ENCODE measurements around the gene DGCR6L.
"Not testable (repeated sequence)": the region's sequence is repeated elsewhere in the genome, so short reads cannot be mapped to it uniquely, and the experiment has no call there.

DGCR6L gene

GRCh38 chr22:20279662-20280134, 40.2 kb downstream of the DGCR6L start:
- POLR2A ChIA-PET: no interaction called here
- no peak for TF ChIP-seq CTCF (IDR thresholded peaks at IDR 0.05; ENCODE audit: insufficient read depth, low read length, missing control alignments)

GRCh38 chr22:20278726-20279490, 41.0 kb downstream of the DGCR6L start:
- H3K4me3 ChIP-seq (ENCODE audit: low read depth, low read length); POLR2A ChIA-PET; CTCF ChIA-PET; DNase-seq (ENCODE audit: low read depth, low spot score): not testable (repeated sequence)

More at GRCh38 chr22:20279662-20280134, 40.2 kb downstream of the DGCR6L start:
- CTCF ChIA-PET: interaction anchor here (0.8 kb wide), 1 partner anchor 123 kb away, joined by 3 read pairs; no protein-coding TSS in a partner anchor
- H3K4me3 ChIP-seq (ENCODE audit: low read depth, low read length): no peak overlapping the region
- no peak for DNase-seq (ENCODE audit: low read depth, low spot score)

- DNase-seq (ENCODE audit: low read depth, low spot score); POLR2A ChIA-PET; H3K4me3 ChIP-seq (ENCODE audit: low read depth, low read length); CTCF ChIA-PET: not testable (repeated sequence)
These were observed 41.8 kb downstream of the DGCR6L start for GRCh38 chr22:20277936-20278635.

- POLR2A ChIA-PET: no interaction called here
- no peak overlapping the region for H3K4me3 ChIP-seq (ENCODE audit: low read depth, low read length)
- no peak for TF ChIP-seq CTCF (IDR thresholded peaks at IDR 0.05; ENCODE audit: insufficient read depth, low read length, missing control alignments)
- no peak for DNase-seq (ENCODE audit: low read depth, low spot score)
- CTCF ChIA-PET: interaction anchor here (0.9 kb wide), 1 partner anchor 8 kb away, joined by 4 read pairs; no protein-coding TSS in a partner anchor
These were observed 43.4 kb downstream of the DGCR6L start for GRCh38 chr22:20276468-20276867.

- no peak for DNase-seq (ENCODE audit: low read depth, low spot score)
- no peak overlapping the region for H3K4me3 ChIP-seq (ENCODE audit: low read depth, low read length)
- CTCF ChIA-PET: interaction anchor here (0.9 kb wide), 1 partner anchor 9 kb away, joined by 4 read pairs; no protein-coding TSS in a partner anchor
- POLR2A ChIA-PET: no interaction called here
- no peak for TF ChIP-seq CTCF (IDR thresholded peaks at IDR 0.05; ENCODE audit: insufficient read depth, low read length, missing control alignments)
These were observed 44.0 kb downstream of the DGCR6L start for GRCh38 chr22:20275836-20276235.

GRCh38 chr22:20275325-20275724, 44.5 kb downstream of the DGCR6L start:
- H3K4me3 ChIP-seq (ENCODE audit: low read depth, low read length); CTCF ChIA-PET; POLR2A ChIA-PET; DNase-seq (ENCODE audit: low read depth, low spot score): not testable (repeated sequence)

GRCh38 chr22:20274374-20274773, 45.5 kb downstream of the DGCR6L start:
- H3K4me3 ChIP-seq (ENCODE audit: low read depth, low read length); POLR2A ChIA-PET; CTCF ChIA-PET; DNase-seq (ENCODE audit: low read depth, low spot score): not testable (repeated sequence)

- TF ChIP-seq CTCF (IDR thresholded peaks at IDR 0.05; ENCODE audit: insufficient read depth, low read length, missing control alignments): no peak
- POLR2A ChIA-PET: no interaction called here
- no peak overlapping the region for H3K4me3 ChIP-seq (ENCODE audit: low read depth, low read length)
- CTCF ChIA-PET: interaction anchor here (1.3 to 2.3 kb wide), 2 partner anchors 11 to 12 kb away, joined by 3 to 10 read pairs; no protein-coding TSS in a partner anchor
- DNase-seq (ENCODE audit: low read depth, low spot score): no peak
These were observed 46.1 kb downstream of the DGCR6L start for GRCh38 chr22:20273758-20274181.

Measured in AG04449 (cell line).